NCI-H1092 treated with DMSO at 0.1 percent for 48 hours (cell line): ENCODE measurements around the gene AKT2.

Experiments used
- DNase-seq: peaks from one replicate; lab custom pipeline; 2025; lab: John Stamatoyannopoulos, UW

The AKT2 gene

DNA sequence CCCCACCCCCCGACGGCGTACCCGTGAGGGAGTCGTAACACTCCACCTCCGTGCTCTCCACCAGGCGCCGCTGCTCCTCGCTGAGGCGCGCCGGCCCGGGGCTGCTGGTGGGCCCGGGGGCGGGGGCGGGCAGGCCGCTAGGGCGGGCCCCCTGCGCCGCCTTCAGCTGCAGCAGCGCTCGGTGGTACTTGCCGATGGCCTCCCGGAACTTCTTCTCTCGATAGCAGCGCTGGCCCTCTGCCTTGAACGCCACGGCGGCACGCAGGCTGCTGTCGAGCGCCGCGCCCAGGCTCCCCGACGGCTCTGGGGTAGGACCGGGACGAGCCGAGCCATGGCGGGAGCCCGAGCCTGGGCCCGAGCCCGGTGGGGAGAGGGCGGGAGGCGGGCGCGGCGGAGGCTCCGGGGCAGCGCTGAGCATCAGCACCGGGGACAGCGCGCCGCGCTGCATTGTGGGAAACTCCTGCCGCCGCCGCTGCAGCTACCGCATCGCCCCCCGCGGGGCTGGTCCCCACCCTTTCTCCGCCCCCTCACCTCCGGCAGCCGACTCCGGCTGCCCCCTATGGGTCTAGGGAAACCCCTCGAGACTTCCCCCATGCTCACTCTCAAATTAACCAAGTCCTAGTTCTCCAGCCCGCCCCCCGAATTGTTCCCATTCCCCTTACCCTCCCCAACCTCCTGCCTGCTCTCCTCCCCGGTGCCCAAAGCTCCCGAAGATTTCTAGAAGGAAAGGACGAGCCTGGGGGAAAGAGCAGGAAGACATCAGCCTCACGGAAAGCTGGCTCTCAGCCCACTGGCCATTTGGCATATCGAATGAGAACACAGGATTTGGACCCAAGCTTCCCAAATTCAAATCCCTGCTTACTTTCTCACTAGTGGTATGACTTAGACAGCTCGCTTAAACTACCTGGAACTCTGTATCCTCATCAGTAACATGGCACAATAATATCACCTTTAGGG lies 66.9 kb downstream of the AKT2 start, which contains the start of gene TTC9B:
TTC9B (minus strand) TSS at position 451 of the 957 bp plus-strand sequence; CDS start at position 448, 3 bp downstream.
- no peak for DNase-seq

DNA sequence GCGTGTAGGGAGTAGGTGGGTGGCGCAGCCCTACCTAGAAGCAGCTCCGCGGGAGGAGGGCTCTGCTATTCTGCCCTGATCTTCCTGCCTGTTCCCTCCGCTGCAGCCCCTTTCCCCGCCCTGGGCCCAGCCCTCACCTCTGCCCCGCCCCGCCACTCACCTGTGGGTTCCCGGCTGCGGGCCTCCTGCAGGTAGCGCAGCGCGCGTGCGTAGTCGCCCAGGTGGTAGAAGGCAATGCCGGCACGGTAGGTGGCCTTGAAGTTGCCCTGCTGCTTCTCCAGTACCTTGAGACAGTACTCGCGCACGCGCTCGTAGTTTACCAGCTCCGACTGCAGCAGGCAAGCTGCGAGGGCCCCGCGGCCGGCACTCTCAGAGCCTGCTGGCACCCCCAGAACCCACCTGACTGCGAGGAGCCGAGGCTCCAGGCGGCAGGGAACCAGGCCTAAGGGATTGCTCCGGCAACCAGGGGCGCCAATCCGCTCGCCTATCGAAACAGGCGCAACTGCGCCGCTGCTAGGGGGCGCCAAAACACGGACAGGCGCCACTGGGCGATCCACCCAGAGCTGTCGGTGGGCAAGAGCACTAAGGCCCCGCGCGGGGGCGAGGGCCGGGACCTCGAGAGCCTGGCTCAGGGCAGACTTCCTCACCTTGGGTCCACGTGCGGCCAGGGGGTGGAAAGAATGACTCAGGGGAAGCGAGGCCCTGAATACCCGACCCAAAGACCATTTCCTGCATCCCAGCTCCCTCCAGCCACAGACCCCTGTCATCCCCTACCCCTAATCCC lies 67.9 kb downstream of the AKT2 start:
- DNase-seq = no peak

DNA sequence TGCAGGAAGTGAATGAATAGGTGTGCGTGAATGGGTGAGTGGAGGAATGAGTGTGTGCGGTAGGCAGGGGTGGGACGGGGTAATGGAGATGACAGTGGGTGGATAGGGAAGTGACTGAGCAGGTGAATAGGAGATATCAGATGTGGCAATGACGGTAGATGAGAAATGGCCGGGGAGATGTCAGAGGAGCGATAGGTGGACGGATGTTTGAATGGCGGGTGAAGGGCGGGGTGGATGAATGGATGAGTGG lies 68.4 kb downstream of the AKT2 start:
- DNase-seq = no peak

DNA sequence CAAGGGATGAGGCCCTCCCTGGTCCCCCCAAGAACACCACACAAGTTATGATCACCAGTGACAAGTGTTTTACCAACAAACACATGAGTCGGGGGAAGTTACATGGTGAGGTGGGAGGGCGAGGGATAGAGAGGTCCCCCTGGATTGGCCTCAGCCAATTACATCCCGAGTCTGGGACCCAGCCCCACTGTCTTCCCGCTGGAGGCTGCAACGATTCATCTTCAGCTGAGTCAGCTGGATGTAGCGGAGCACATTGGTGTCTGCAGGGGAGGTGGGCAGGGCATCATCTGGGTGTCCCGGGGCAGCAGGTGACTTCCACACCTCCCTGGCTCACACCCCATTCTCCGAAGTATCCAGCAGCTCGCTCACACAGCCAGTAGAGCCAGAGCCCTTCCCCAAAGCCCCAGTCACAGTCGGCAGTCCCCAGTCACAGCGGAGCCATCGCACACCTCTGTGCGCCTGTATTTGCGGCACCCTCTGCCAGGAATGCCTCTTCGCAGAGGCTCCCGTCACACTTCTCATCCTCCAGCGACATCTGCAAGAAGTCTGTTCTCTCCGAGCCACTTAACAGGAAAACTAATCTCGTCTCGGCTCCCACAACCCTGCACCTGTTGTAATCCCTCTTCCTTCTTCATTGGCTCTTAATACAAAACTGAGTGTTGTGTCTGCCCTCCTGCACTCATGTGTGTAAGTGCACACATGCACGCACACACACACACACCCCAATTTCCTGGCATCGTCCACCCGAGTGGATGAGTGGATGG lies 69.0 kb downstream of the AKT2 start:
- no peak for DNase-seq

DNA sequence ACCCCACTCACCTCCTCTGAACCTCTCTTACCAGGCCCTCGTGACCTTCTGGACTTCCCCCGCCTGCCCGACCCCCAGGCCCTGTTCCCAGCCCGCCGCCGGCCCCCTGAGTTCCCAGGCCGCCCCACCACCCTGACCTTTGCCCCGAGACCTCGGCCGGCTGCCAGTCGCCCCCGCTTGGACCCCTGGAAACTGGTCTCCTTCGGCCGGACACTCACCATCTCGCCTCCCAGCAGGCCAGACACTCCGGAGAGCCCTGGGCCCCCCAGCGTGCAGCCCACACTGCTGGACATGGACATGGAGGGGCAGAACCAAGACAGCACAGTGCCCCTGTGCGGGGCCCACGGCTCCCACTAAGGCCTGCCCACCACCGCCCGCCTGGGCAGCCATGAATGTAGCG lies 70.2 kb downstream of the AKT2 start:
- no peak for DNase-seq

DNA sequence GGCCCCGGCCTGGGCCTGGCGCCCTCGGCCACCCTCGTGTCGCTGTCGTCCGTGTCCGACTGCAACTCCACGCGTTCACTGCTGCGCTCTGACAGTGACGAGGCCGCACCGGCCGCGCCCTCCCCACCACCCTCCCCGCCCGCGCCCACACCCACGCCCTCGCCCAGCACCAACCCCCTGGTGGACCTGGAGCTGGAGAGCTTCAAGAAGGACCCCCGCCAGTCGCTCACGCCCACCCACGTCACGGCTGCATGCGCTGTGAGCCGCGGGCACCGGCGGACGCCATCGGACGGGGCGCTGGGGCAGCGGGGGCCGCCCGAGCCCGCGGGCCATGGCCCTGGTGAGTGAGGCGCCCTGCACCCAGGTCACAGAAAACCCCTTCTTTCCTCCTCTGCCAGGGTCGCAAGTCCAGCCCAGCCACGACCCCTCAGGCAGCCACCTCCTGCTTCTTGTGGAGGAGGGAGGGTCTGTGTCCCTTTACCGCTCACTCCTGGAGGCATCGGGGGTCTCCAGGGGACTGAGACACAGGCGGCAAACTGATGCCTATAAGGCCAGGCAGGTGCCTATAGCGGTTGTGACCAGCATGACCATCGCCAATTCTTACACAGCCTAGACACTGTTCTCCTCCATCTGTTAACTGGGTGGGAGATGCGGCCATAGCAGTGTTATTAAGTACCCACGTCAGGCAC lies 71.1 kb downstream of the AKT2 start:
- DNase-seq = no peak

DNA sequence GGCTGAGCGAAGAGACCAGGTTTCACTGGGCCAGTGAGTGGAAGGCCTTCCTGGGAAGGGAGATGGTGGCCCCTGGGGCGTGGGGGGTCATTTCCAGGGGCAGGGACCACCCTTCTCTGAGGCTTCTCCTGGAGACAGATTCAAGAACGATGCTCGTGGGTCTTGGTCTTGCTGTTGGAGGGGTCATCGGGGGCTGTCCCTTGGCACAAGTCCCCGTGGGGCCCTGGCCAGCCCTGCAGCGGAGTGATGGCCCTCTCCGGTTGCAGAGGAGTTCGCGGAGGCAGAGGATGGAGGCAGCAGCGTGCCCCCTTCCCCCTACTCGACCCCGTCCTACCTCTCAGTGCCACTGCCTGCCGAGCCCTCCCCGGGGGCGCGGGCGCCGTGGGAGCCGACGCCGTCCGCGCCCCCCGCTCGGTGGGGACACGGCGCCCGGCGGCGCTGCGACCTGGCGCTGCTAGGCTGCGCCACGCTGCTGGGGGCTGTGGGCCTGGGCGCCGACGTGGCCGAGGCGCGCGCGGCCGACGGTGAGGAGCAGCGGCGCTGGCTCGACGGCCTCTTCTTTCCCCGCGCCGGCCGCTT lies 71.8 kb downstream of the AKT2 start:
- DNase-seq = no peak

DNA sequence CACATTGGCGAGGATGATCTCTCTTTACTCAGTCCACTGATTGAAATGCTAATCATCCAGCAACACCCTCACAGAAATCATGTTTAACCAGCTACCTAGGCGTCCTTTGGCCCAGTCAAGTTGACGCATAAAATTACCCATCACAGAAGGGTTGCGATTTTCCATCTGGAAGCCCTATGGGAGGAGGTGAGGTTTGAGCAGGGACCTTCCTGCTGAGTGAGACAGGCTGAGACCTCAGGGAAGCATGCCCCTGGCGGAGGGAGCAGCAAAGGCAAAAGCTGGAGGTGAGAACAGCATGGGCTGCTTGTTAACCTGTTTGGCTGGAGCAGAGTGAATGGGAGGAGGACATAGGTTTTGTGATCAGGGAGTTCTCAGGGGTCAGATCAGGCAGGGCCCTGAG lies 74.3 kb downstream of the AKT2 start:
- DNase-seq = no peak

DNA sequence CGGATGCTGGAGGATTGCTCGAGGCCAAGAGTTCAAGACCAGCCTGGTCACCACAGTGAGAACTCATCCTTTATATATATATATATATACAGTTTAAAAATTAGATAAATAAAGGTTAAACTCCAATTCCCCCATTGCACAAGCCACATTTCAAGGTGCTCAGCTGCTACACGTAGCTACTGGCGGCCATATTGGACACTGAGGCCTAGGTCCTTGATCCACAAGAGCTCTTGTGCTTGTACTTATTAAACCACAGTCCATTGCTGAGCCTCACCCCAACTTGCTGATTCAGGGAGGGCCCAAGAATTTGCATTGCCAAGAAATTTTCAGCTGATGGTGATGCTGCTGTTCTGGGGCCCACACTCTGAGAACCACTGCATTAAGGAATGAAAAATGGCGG lies 76.5 kb downstream of the AKT2 start:
- DNase-seq = no peak

DNA sequence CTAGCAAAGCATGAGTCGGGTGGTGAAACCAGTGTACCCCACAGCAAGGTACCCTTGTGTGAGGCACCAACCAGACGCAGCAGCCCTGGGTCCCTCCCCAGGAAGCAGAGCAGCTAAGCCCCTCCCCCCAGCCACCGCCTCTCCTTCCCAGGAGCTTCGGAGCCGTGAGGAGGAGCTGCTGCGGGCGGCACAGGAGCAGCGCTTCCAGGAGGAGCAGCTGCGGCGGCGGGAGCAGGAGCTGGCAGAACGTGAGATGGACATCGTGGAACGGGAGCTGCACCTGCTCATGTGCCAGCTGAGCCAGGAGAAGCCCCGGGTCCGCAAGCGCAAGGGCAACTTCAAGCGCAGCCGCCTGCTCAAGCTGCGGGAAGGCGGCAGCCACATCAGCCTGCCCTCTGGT lies 79.4 kb downstream of the AKT2 start:
- DNase-seq = no peak

DNA sequence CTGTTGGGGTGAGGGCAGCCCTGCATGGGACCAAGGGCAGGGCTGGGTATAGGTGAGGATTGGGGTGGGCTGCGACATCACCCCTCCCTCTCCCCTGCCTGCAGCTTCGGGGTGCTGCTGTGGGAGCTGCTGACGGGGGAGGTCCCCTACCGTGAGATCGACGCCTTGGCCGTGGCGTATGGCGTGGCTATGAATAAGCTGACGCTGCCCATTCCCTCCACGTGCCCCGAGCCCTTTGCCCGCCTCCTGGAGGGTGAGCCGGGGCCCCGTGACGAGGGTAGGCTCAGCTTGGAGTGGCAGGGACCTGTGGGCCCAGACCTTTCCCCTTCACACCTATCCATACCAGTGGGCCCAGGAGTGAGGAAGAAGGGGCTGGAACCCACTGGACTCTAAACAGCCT lies 80.8 kb downstream of the AKT2 start:
- no peak for DNase-seq

DNA sequence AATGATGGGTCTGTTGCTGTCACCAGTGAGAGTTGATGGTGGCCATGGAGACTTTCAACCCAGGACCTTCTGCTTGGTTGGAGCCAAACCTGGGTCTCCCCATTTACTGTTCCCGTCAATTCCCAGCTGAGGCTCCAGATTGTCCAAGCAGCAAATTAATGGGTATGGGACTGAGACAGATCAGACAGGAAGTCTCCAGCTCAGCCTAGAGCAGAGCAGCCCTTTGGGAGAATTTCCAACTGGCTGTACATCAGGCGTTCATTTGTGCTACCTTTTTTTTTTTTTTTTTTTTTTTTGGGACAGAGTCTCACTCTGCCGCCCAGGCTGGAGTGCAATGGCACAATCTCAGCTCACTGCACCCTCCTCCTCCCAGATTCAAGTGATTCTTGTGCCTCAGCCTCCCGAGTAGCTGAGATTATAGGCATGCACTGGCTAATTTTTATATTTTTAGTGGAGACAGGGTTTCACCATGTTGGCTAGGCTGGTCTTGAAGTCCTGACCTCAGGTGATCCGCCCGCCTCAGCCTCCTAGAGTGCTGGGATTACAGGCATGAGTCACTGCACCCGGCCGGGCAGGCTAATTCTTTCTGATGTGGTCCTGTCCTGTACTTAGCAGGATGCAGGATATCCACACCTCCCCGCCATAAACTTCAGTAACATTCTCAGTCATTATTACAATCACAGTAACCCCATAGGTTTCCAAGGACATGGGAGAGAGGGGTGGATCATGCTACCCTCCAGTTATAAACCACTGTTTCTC lies 84.6 kb downstream of the AKT2 start:
- DNase-seq = no peak

DNA sequence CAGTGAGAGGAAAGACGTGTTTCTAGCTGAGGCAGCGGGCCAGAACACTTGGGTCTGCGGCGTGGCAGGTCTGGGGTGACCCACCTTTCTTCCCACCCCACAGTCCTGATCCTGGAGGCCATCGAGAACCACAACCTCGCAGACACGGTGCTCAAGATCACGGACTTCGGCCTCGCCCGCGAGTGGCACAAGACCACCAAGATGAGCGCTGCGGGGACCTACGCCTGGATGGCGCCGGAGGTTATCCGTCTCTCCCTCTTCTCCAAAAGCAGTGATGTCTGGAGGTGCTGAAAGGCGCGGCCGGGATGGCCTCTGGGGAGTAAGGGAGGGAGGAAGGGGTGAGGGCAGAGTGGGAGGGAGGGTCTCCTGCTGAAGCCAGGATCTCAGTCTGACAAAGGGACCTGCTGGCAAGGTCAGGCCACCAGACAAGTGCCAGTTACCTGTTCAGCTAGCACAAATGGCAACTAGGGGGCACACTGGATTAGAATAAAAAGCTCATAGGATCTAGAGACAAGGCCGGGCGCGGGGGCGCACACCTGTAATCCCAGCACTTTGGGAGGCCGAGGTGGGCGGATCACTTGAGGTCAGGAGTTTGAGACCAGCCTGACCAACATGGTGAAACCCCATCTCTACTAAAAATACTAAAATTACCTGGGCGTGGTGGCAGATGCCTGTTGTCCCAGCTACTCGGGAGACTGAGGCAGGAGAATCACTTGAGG lies 86.7 kb downstream of the AKT2 start:
- no peak for DNase-seq

DNA sequence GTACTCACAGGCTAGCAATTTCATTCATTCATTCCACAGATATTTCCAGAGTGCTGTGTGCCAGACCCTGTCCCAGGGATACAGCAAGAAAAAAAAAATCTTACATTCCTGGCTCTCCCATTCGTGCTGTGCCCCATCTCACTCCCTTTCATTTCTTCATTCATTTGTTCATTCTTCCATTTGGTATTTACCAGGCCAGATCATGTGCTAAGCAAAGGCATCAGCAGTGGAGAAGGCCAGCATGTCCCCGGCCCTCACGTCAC lies 91.6 kb downstream of the AKT2 start:
- no peak for DNase-seq

DNA sequence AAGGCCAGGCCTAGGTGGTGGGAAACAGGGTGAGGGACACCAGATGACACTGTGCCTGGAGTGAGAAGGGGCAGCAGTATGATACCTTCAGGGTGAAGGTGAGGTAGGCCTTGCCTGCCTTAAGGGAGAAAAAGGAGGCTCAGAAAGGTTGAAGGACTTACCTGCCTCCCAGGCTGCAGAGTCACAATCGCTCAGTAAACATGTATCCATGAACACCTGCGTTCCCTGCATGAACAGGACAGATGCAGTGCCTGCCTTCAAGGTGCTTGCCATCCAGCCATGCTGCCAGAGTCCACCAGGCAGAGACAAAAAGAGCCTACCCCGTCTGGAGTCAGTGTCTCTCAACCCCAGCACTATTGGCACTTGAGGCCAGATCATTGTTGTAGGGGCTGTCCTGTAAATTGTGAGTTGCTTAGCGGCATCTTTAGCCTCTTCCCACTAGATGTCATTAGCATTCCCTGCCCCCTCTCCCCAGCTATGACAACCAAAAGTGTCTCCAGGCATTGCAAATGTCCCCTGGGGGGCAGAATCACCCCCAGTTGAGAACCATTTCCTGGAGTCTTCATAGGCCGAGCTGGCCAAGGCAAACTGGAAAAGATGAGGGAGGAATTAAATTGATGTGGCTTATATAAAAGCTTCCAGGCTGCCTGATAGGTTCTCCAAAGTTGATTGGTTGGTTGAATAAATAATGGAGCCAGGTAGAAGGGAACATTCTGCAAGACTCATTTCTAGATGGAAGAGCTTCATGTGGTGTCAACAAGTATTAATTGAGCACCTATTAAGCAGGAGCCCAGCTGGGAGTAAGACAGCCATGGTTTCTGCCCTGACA lies 92.2 kb downstream of the AKT2 start:
- DNase-seq = no peak

DNA sequence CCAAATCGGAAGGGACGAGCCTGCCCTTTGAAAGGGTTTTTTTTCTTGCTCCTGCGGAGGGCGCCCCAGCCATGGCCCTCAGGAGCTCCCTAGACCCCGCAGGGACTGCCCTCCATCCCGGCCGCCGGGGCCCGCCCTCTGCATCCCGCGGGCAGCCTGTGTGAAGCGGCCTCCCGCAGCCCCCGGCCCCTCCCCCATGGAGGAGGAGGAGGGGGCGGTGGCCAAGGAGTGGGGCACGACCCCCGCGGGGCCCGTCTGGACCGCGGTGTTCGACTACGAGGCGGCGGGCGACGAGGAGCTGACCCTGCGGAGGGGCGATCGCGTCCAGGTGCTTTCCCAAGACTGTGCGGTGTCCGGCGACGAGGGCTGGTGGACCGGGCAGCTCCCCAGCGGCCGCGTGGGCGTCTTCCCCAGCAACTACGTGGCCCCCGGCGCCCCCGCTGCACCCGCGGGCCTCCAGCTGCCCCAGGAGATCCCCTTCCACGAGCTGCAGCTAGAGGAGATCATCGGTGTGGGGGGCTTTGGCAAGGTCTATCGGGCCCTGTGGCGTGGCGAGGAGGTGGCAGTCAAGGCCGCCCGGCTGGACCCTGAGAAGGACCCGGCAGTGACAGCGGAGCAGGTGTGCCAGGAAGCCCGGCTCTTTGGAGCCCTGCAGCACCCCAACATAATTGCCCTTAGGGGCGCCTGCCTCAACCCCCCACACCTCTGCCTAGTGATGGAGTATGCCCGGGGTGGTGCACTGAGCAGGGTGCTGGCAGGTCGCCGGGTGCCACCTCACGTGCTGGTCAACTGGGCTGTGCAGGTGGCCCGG lies 93.1 kb downstream of the AKT2 start:
- DNase-seq = no peak

DNA sequence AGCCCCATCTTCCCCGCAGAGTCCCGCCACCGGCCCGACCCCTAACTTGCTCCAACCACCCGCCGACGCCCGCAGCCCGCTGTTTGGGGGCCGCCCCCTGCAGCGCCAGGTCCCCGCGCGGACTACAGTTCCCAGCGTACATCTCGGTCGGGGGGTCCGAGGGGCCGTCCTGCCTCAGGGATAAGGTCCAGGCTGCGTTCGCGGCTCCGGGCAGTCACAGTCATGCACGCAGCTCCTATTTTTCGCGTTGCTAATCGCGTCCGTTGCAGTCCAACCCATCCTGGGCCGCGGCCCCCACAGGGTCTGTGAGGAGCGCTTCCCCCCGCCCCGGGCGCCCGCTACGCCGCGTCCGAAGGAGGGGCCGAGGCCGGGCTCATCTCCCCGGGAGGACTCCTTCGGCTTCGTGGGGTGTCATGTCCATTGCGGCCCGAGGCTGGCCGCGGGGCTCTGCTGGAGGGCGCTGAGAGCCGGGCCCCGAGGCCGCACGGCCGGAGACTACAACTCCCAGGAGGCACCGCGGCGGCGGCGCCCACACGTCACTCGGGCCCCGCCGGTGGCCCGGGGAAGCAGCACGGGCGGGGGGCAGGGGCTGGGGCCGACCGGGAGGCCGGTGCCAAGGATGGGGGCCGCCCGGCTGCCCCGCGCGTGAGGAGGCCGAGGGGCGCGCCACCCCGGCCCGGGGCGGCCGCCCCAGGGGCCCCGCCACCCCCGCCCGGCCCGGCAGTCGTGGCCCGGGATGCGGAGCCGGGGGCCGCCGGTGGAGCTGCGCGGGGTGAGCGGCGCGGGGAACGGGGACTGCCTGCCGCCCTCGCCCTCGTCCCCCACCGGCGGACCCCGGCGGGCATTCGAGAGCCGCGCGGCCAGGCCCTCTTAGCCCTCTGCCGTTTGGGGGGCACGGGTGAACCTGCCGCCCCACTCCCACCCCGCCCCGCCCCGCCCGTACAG lies 94.0 kb downstream of the AKT2 start, which contains the start of gene MAP3K10:
MAP3K10 (plus strand) TSS at position 536 of the 945 bp plus-strand sequence. CDS start 606 bp downstream, outside the sequence.
- peak; percentile 1 for DNase-seq
